Heart left ventricle (tissue), 16 donors: ENCODE results near the gene GRIN2A. TPM values are rescaled to one million over a fixed set of nuclear protein-coding genes. Genes with fewer than 3 reads are reported as not detected.

Experiments used
- ATAC-seq, 4 donors: fragments of 200-7000 bp; cut with Tn5 transposase; one replicate each; pipeline ENCODE4 v1.9.1; 2020 to 2022; ENCODE audit warnings: moderate library complexity in 4 of 4, mild to moderate bottlenecking in 3 of 4, moderate number of reproducible peaks in 1 of 4
- DNase-seq, 5 donors: peaks; one replicate each; pipeline ENCODE4 v3.0.0-alpha.2; 2020
- H3K27ac ChIP-seq, 12 donors: fragments of 200-600 bp; sonication (generic) in 4 of 12; one replicate each; pipeline versions ENCODE4 v1.5.0 to v1.8.0; 2016 to 2022; ENCODE audit warnings: mild to moderate bottlenecking in 2 of 12
- H3K27me3 ChIP-seq, 9 donors: fragments of 200-600 bp; sonication (generic) in 2 of 9; one replicate each; pipeline versions ENCODE4 v1.5.1 to v1.8.0; 2016 to 2022; ENCODE audit warnings: mild to moderate bottlenecking in 3 of 9
- H3K36me3 ChIP-seq, 9 donors: fragments of 200-600 bp; sonication (generic) in 2 of 9; one replicate each; pipeline versions ENCODE4 v1.5.0 to v1.8.0; 2018 to 2022; ENCODE audit warnings: mild to moderate bottlenecking in 2 of 9
- H3K4me1 ChIP-seq, 12 donors: fragments of 200-600 bp; sonication (generic) in 4 of 12; one replicate each; pipeline versions ENCODE4 v1.5.0 to v1.8.0; 2016 to 2022; ENCODE audit warnings: mild to moderate bottlenecking in 3 of 12
- H3K4me3 ChIP-seq, 12 donors: fragments of 200-600 bp; sonication (generic) in 4 of 12; one replicate each; pipeline versions ENCODE4 v1.5.0 to v1.8.0; 2017 to 2022; ENCODE audit warnings: mild to moderate bottlenecking in 9 of 12, moderate library complexity in 4 of 12
- H3K9me3 ChIP-seq, 12 donors: fragments of 200-600 bp; sonication (generic) in 4 of 12; one replicate each; pipeline versions ENCODE4 v1.5.0 to v1.8.0; 2016 to 2022; ENCODE audit warnings: mild to moderate bottlenecking in 1 of 12
- CTCF ChIP-seq, 12 donors: fragments of 200-600 bp; sonication (generic) in 4 of 12; IDR thresholded peaks; one replicate each; pipeline versions ENCODE4 v1.5.0 to v1.8.0; 2018 to 2022; ENCODE audit warnings: antibody characterized with exemption in 12 of 12, mild to moderate bottlenecking in 5 of 12
- POLR2A ChIP-seq, 2 donors: fragments of 450-650 bp; IDR thresholded peaks; one replicate each; pipeline ENCODE4 v1.6.1; 2017; ENCODE audit warnings: antibody characterized with exemption in 2 of 2, mild to moderate bottlenecking in 2 of 2, moderate library complexity in 2 of 2
- WGBS, 4 donors: extraction: QIAGEN DNeasy Blood & Tissue Kit in 2 of 4; methylation state at CpG; one replicate each; pipeline versions ENCODE4 v1.1.5 to v1.1.7; 2013 to 2018; 5-methylcytosine and 5-hydroxymethylcytosine counted together
- intact Hi-C, 10 donors: fragments of 100-400 bp; cut with DNase I; formaldehyde crosslinking; loops; one replicate each; pipeline versions ENCODE4 v1.11.1 to v1.14.2; 2022
- polyA plus RNA-seq, 2 donors: library from polyadenylated mRNA; stranded (reverse); fragments of 200-250 nt; gene quantifications; one replicate each; pipeline ENCODE4 v1.2.3, GENCODE V29; 2013
- total RNA-seq, 9 donors: library from RNA; depleted of rRNA in 2 of 9; stranded (reverse); fragments of >200 nt in 2 of 9; fragmentation: NEBNext Ultra II Directional in 3 of 9; extraction: Animal tissue kit (Norgen Biotek cat#: 25700) in 3 of 9; gene quantifications; one replicate each; pipeline versions ENCODE4 v1.1.0 to v1.2.4, GENCODE V29; 2016 to 2023
- donor health status: ischemic (EF 13 %, LVEDD 7.1; RV severe dilation, severe dysfunction).
- donor health status: healthy with polysubstance abuse.
- donor health status: DM: no; HTN: yes; CAD: no.
- donor health status: DM: no; HTN: no; CAD: no.
- donor health status: ischemic (EF 25% LVEDD 6.9; RV normal size, moderate dysfunction).
- donor health status: ischemic (EF 25% LVEDD 5.7; RV mildly dilated, moderate dysfunction).
- donor health status: healthy.
- donor health status: DM: yes; HTN: yes; CAD: no.
- donor health status: ischemic (EF 35%, LVEDD 5.7; RV mildly dilated, moderate dysfunction).
- donor health status: nonischemic (EF 11% LVEDD 7.7; RV severe dilation, severe dysfunction).
- donor health status: DM: yes; HTN: yes; CAD: no.
- donor health status: PGD.
- donor health status: ischemic (EF 29% LVEDD 5.4; RV normal size, mild dysfunction).
- donor health status: nonischemic (EF 23%, LVEDD 6.1; RV moderate dilation, normal function).

The GRIN2A gene
- total and polyA plus RNA-seq, 11 donors, result 0.01 to 4.6 (median 2.6) TPM

- H3K27me3 ChIP-seq, result peaks cover 0 to 5% (median 0%) of the 10 kb centered on the region in 9 donors
- no peak overlapping the region for H3K4me3 ChIP-seq
- ATAC-seq (no peak), DNase-seq (no peak)
- H3K36me3 ChIP-seq, result no peaks in the 10 kb centered on the region
- TF ChIP-seq CTCF (IDR thresholded peaks at IDR 0.05) (no peak), POLR2A (IDR thresholded peaks at IDR 0.05) (no peak)
- WGBS, 4 donors, result 83 to 90% (median 87%) methylated on average over 8 of the region's 8 CpGs
- H3K27ac ChIP-seq, result no peak overlapping the region
- H3K9me3 ChIP-seq, result no peaks in the 10 kb centered on the region
- no peaks in the 10 kb centered on the region for H3K4me1 ChIP-seq
- intact Hi-C loops, result no loop called here
Measured at GRCh38 chr16:10153985-10154384, 28.2 kb downstream of the GRIN2A start.

GRCh38 chr16:10151718-10152117 lies 30.5 kb downstream of the GRIN2A start:
- H3K4me1 ChIP-seq, result no peaks in the 10 kb centered on the region
- H3K27me3 ChIP-seq, result peaks cover 0 to 5% (median 0%) of the 10 kb centered on the region in 9 donors
- DNase-seq (no peak), ATAC-seq (no peak)
- no peaks in the 10 kb centered on the region for H3K36me3 ChIP-seq
- intact Hi-C loops, result no loop called here
- WGBS, 4 donors, result 82 to 85% (median 83%) methylated on average over 6 of the region's 6 CpGs
- H3K9me3 ChIP-seq, result no peaks in the 10 kb centered on the region
- no peak overlapping the region for H3K4me3 ChIP-seq
- TF ChIP-seq CTCF (IDR thresholded peaks at IDR 0.05) (no peak), POLR2A (IDR thresholded peaks at IDR 0.05) (no peak)
- no peak overlapping the region for H3K27ac ChIP-seq

- H3K27ac ChIP-seq, result no peak overlapping the region
- no peaks in the 10 kb centered on the region for H3K36me3 ChIP-seq
- H3K27me3 ChIP-seq, result peaks cover 0 to 5% (median 0%) of the 10 kb centered on the region in 9 donors
- TF ChIP-seq CTCF (IDR thresholded peaks at IDR 0.05), result no peak
- no peak for TF ChIP-seq POLR2A (IDR thresholded peaks at IDR 0.05)
- H3K4me1 ChIP-seq, result no peaks in the 10 kb centered on the region
- WGBS, 4 donors, result 52 to 64% (median 58%) methylated on average over 4 of the region's 4 CpGs
- ATAC-seq (no peak), DNase-seq (no peak)
- H3K9me3 ChIP-seq, result no peaks in the 10 kb centered on the region
- H3K4me3 ChIP-seq, result no peak overlapping the region
- intact Hi-C loops, result no loop called here
Measured at GRCh38 chr16:10150906-10151305, 31.3 kb downstream of the GRIN2A start.

GRCh38 chr16:10145542-10146035 lies 36.6 kb downstream of the GRIN2A start:
- no peaks in the 10 kb centered on the region for H3K9me3 ChIP-seq
- H3K4me3 ChIP-seq, result no peak overlapping the region
- no peak overlapping the region for H3K27ac ChIP-seq
- TF ChIP-seq POLR2A (IDR thresholded peaks at IDR 0.05) (no peak), CTCF (IDR thresholded peaks at IDR 0.05) (no peak)
- no peaks in the 10 kb centered on the region for H3K4me1 ChIP-seq
- H3K36me3 ChIP-seq, result no peaks in the 10 kb centered on the region
- DNase-seq (no peak), ATAC-seq (no peak)
- H3K27me3 ChIP-seq, result peaks cover 0 to 6% (median 0%) of the 10 kb centered on the region in 9 donors
- intact Hi-C loops, result no loop called here
- WGBS, 4 donors, result 67 to 80% (median 69%) methylated on average over 4 of the region's 4 CpGs
